K562 (cell line): Measurements from ENCODE around the gene TBC1D1. TPM values are rescaled to one million over a fixed set of nuclear protein-coding genes. Genes with fewer than 3 reads are reported as not detected.

Source experiments
- ATAC-seq: fragments of 200-7000 bp; cut with Tn5 transposase; 3 replicates; pipeline ENCODE4 v1.9.1; 2020; ENCODE audit warnings: moderate library complexity
- BruUV-seq: library from RNA; stranded (reverse); fragments of 400-500 nt; replicated peaks from 2 replicates; lab custom pipeline; 2021; lab: Mats Ljungman, UMichigan
- CTCF ChIA-PET: fragments of 300-600 bp; formaldehyde crosslinking; extraction: SDS; loops from one replicate; lab custom pipeline; 2021; ENCODE audit warnings: low intra/inter-chr PET ratio; lab: Yijun Ruan, JAX
- POLR2A ChIA-PET: fragments of 300-600, 350-650 bp; sonication (Branson Sonifier 250); formaldehyde crosslinking; extraction: SDS; loops from one replicate; lab custom pipeline; 2021; ENCODE audit warnings: antibody characterized with exemption, inconsistent platforms; lab: Yijun Ruan, JAX
- DNase-seq, 4 experiments: peaks; one replicate each; pipeline versions ENCODE4 v3.0.0 to v3.0.0-alpha.2; 2011 to 2018; ENCODE audit warnings: low spot score in 3 of 4, mixed read lengths in 3 of 4; ENCODE audit errors: extremely low read depth in 1 of 4
- FAIRE-seq: peaks from 2 replicates; lab custom pipeline; 2011; peaks lifted over from hg19 to GRCh38; lab: Jason Lieb, UNC
- H2AFZ ChIP-seq: 2 replicates; pipeline ENCODE4 v1.6.0; 2011; ENCODE audit warnings: low read depth, low read length, control low read depth, inconsistent platforms
- H3K27ac ChIP-seq: fragments of 200-600 bp; 3 replicates; pipeline ENCODE4 v1.8.0; 2011; ENCODE audit warnings: low read depth, mild to moderate bottlenecking, control low read depth, inconsistent platforms, low read length, moderate library complexity, mixed read lengths; ENCODE audit errors: extremely low read depth
- H3K27me3 ChIP-seq, 2 experiments: fragments of 300-600 bp in 1 of 2; 2 replicates in 1 of 2; 3 replicates in 1 of 2; pipeline versions ENCODE4 v1.6.0 to v1.8.0; 2011; ENCODE audit warnings: inconsistent platforms in 2 of 2, low read length in 2 of 2, mild to moderate bottlenecking in 1 of 2, mixed read lengths in 1 of 2, moderate library complexity in 1 of 2; ENCODE audit not compliant: control insufficient read depth in 2 of 2, insufficient read depth in 2 of 2
- H3K36me3 ChIP-seq: fragments of 300-600 bp; 3 replicates; pipeline ENCODE4 v1.8.0; 2011; ENCODE audit warnings: mild to moderate bottlenecking, low read length, inconsistent platforms; ENCODE audit not compliant: control insufficient read depth, insufficient read depth
- H3K4me1 ChIP-seq, 2 experiments: fragments of 200-600 bp in 1 of 2; replicated peaks in 1 of 2; 2 replicates in 1 of 2; 3 replicates in 1 of 2; pipeline versions ENCODE4 v1.5.1 to v1.8.0; 2011; ENCODE audit warnings: inconsistent platforms in 2 of 2, low read length in 2 of 2, mild to moderate bottlenecking in 1 of 2, mixed read lengths in 1 of 2, moderate library complexity in 1 of 2; ENCODE audit not compliant: control insufficient read depth in 2 of 2, insufficient read depth in 2 of 2
- H3K4me2 ChIP-seq: 2 replicates; pipeline ENCODE4 v1.6.1; 2011; ENCODE audit warnings: low read length, control low read depth, inconsistent platforms, mixed read lengths; ENCODE audit not compliant: insufficient read depth
- H3K4me3 ChIP-seq: fragments of 200-600 bp; sonication (generic), shearing (Covaris generic); 2 replicates; pipeline ENCODE4 v1.5.1; 2016; ENCODE audit warnings: control low read depth, inconsistent platforms
- H3K79me2 ChIP-seq: fragments of 200-600 bp; 3 replicates; pipeline ENCODE4 v1.8.0; 2011; ENCODE audit warnings: low read length, inconsistent platforms; ENCODE audit not compliant: control insufficient read depth, insufficient read depth
- H3K9ac ChIP-seq, 2 experiments: 2 replicates each; pipeline versions ENCODE4 v1.6.0 to v1.6.1; 2011; ENCODE audit warnings: low read depth in 2 of 2, low read length in 2 of 2, control low read depth in 1 of 2, inconsistent platforms in 1 of 2, mild to moderate bottlenecking in 1 of 2, mixed read lengths in 1 of 2; ENCODE audit not compliant: insufficient read depth in 1 of 2
- H3K9me1 ChIP-seq: one replicate; pipeline ENCODE4 v1.6.0; 2011; ENCODE audit warnings: inconsistent platforms, mild to moderate bottlenecking, low read length, moderate library complexity; ENCODE audit not compliant: control insufficient read depth, insufficient read depth
- H3K9me3 ChIP-seq: replicated peaks from 2 replicates; pipeline ENCODE4 v1.5.1; 2011; ENCODE audit warnings: low read depth, low read length, inconsistent platforms; ENCODE audit not compliant: control insufficient read depth, insufficient read depth
- H4K20me1 ChIP-seq: replicated peaks from 2 replicates; pipeline ENCODE4 v1.6.1; 2011; ENCODE audit warnings: low read length, inconsistent platforms, mixed read lengths; ENCODE audit not compliant: control insufficient read depth, insufficient read depth
- CLOCK ChIP-seq: fragments of 250-450 bp; sonication (Bioruptor Pico); IDR thresholded peaks from 2 replicates; pipeline ENCODE4 v1.4.0; 2020; ENCODE audit warnings: mild to moderate bottlenecking, moderate library complexity, borderline replicate concordance
- E2F3 ChIP-seq: fragments of 250-450 bp; sonication (Bioruptor Pico); IDR thresholded peaks from 2 replicates; pipeline ENCODE4 v1.4.0; 2020; ENCODE audit warnings: mild to moderate bottlenecking
- ERF ChIP-seq: fragments of 450-650 bp; formaldehyde crosslinking; IDR thresholded peaks from 2 replicates; pipeline ENCODE4 v1.4.0; 2020; ENCODE audit warnings: mild to moderate bottlenecking, mixed read lengths
- GATAD2A ChIP-seq: fragments of 450-650 bp; IDR thresholded peaks from 2 replicates; pipeline ENCODE4 v1.6.1; 2017
- KHSRP ChIP-seq: fragments of 450-650 bp; IDR thresholded peaks from 2 replicates; pipeline ENCODE4 v1.6.1; 2017
- MAFG ChIP-seq: fragments of 450-650 bp; conservative IDR thresholded peaks from 2 replicates; pipeline ENCODE4 v1.6.1; 2016; ENCODE audit warnings: missing genetic modification characterization, missing compliant biosample characterization
- MITF ChIP-seq: IDR thresholded peaks from 2 replicates; pipeline ENCODE4 v1.6.1; 2014; ENCODE audit warnings: antibody characterized with exemption
- NCOA2 ChIP-seq, 2 experiments: fragments of 450-650 bp; IDR thresholded peaks; 2 replicates each; pipeline ENCODE4 v1.6.1; 2018; ENCODE audit warnings: mild to moderate bottlenecking in 2 of 2, moderate library complexity in 1 of 2; ENCODE audit not compliant: partially characterized antibody in 2 of 2
- POLR2AphosphoS2 ChIP-seq: IDR thresholded peaks from 2 replicates; pipeline ENCODE4 v1.6.1; 2012; ENCODE audit warnings: low read length, improper control_type of control experiment
- RNF219 ChIP-seq: fragments of 250-450 bp; sonication (Bioruptor Pico); IDR thresholded peaks from 2 replicates; pipeline ENCODE4 v1.5.0; 2022; ENCODE audit warnings: mild to moderate bottlenecking
- SIN3B ChIP-seq: fragments of 450-650 bp; IDR thresholded peaks from 2 replicates; pipeline ENCODE4 v1.6.1; 2017; ENCODE audit warnings: low read depth, mild to moderate bottlenecking, moderate library complexity
- SP2 ChIP-seq: IDR thresholded peaks from 2 replicates; pipeline ENCODE4 v1.6.1; 2011; ENCODE audit warnings: mild to moderate bottlenecking, low read depth, low read length, moderate library complexity; ENCODE audit not compliant: poor library complexity, severe bottlenecking; ENCODE audit errors: extremely low read depth
- XRCC5 ChIP-seq: fragments of 200-400 bp; formaldehyde crosslinking; IDR thresholded peaks from 2 replicates; pipeline ENCODE4 v1.6.1; 2017; ENCODE audit warnings: low read depth, mild to moderate bottlenecking, low read length
- WGBS: fragments of 100-300 bp; shearing (Covaris generic); methylation state at CpG from one replicate; pipeline ENCODE4 v1.1.6; 2016; ENCODE audit warnings: low coverage, mixed read lengths; ENCODE audit not compliant: insufficient coverage; ENCODE audit errors: missing lambda C conversion rate; 5-methylcytosine and 5-hydroxymethylcytosine counted together
- in situ Hi-C: fragments of 300-500 bp; cut with MboI; formaldehyde crosslinking; loops from 4 replicates; pipeline ENCODE4 v1.15.0; 2018; ENCODE audit warnings: inconsistent platforms, mixed read lengths
- intact Hi-C: fragments of 100-400 bp; cut with micrococcal nuclease; formaldehyde crosslinking; loops from 2 replicates; pipeline ENCODE4 v1.14.2; 2022
- polyA plus RNA-seq, 8 experiments: library from polyadenylated mRNA; depleted of rRNA in 4 of 8; stranded (reverse) in 5 of 8; unstranded in 3 of 8; fragments of >200 nt; fragmentation: Nextera tagmentation in 2 of 8; fragmentation: Illumina TruSeq in 1 of 8; extraction: Ambion mirVana in 2 of 8; extraction: Trizol in 1 of 8; gene quantifications; 2 replicates each; pipeline versions ENCODE4 v1.2.1 to v1.2.3, GENCODE V29; 2011 to 2014; ENCODE audit warnings: inconsistent platforms in 1 of 8, missing spikeins in 1 of 8
- total RNA-seq, 7 experiments: library from RNA; depleted of rRNA in 6 of 7; stranded (reverse); fragments of >200 nt in 6 of 7; fragmentation: Illumina TruSeq in 2 of 7; extraction: Trizol in 2 of 7; gene quantifications; 2 replicates each; pipeline versions ENCODE4 v1.2.1 to v1.2.3, GENCODE V29; 2011 to 2021; ENCODE audit warnings: low replicate concordance in 1 of 7

The TBC1D1 gene
- total and polyA plus RNA-seq, 9 of the 15 experiments (the other 6 are each of a cell fraction or from before 2014, with no cell fraction given): 0.59 to 14.2 (median 8.8) TPM

- H3K27ac ChIP-seq: no peak overlapping the region
- no peak overlapping the region for H2AFZ ChIP-seq
- no peak overlapping the region for H3K9ac ChIP-seq
- H3K9me3 ChIP-seq: no peaks in the 10 kb centered on the region
- BruUV-seq: no TSS peak
- POLR2A ChIA-PET: interaction anchor here (0.7 to 0.8 kb wide), 2 partner anchors 30 to 344 kb away, joined by 3 read pairs; no protein-coding TSS in a partner anchor
- CTCF ChIA-PET: no interaction called here
- TF ChIP-seq KHSRP: no peak
- TF ChIP-seq MAFG: no peak
- no peak for TF ChIP-seq RNF219 (CRISPR knock-in tag)
- no peak for TF ChIP-seq GATAD2A
- TF ChIP-seq E2F3 (CRISPR knock-in tag): no peak
- TF ChIP-seq ERF: no peak
- no peak for TF ChIP-seq NCOA2 (IDR thresholded peaks at IDR 0.05; ENCODE audit: partially characterized antibody in 2 of 2)
- TF ChIP-seq SP2: no peak
- TF ChIP-seq POLR2AphosphoS2: no peak
- no peak for TF ChIP-seq CLOCK (CRISPR knock-in tag)
- TF ChIP-seq SIN3B: no peak
- TF ChIP-seq XRCC5: no peak
- no peak for TF ChIP-seq MITF
- in situ Hi-C loops: no loop called here
- intact Hi-C loops: no loop called here
- H3K79me2 ChIP-seq: no peaks in the 10 kb centered on the region
- 10% methylated on average over 4 of the region's 4 CpGs for WGBS
- H3K27me3 ChIP-seq: peaks cover 10 to 19% of the 10 kb centered on the region in 2 experiments; a peak in 4 of 5 replicates
- H3K9me1 ChIP-seq: no peaks in the 10 kb centered on the region
- ATAC-seq (no peak), FAIRE-seq (no peak), DNase-seq (no peak)
- H3K4me1 ChIP-seq: no peaks in the 10 kb centered on the region; a peak in 1 of 5 replicates
- 0 out of 2 replicates have a peak, but pooled peaks cover 3% of the 10 kb centered on the region for H4K20me1 ChIP-seq
- no peaks in the 10 kb centered on the region for H3K36me3 ChIP-seq
- H3K4me2 ChIP-seq: no peak overlapping the region
- no peak overlapping the region for H3K4me3 ChIP-seq
These were observed 199.1 kb downstream of the TBC1D1 start for GRCh38 chr4:38089961-38090360.
